K562 (cell line): ENCODE measurements around the gene FOXJ3. TPM values are rescaled to one million over a fixed set of nuclear protein-coding genes. Genes with fewer than 3 reads are reported as not detected.

Experiments used
- ATAC-seq: fragments of 200-7000 bp; cut with Tn5 transposase; 3 replicates; pipeline ENCODE4 v1.9.1; 2020; ENCODE audit warnings: moderate library complexity
- BruUV-seq: library from RNA; stranded (reverse); fragments of 400-500 nt; replicated peaks from 2 replicates; lab custom pipeline; 2021; lab: Mats Ljungman, UMichigan
- CTCF ChIA-PET: fragments of 300-600 bp; formaldehyde crosslinking; extraction: SDS; loops from one replicate; lab custom pipeline; 2021; ENCODE audit warnings: low intra/inter-chr PET ratio; lab: Yijun Ruan, JAX
- POLR2A ChIA-PET: fragments of 300-600, 350-650 bp; sonication (Branson Sonifier 250); formaldehyde crosslinking; extraction: SDS; loops from one replicate; lab custom pipeline; 2021; ENCODE audit warnings: antibody characterized with exemption, inconsistent platforms; lab: Yijun Ruan, JAX
- DNase-seq, 4 experiments: peaks; one replicate each; pipeline versions ENCODE4 v3.0.0 to v3.0.0-alpha.2; 2011 to 2018; ENCODE audit warnings: low spot score in 3 of 4, mixed read lengths in 3 of 4; ENCODE audit errors: extremely low read depth in 1 of 4
- FAIRE-seq: peaks from 2 replicates; lab custom pipeline; 2011; peaks lifted over from hg19 to GRCh38; lab: Jason Lieb, UNC
- H2AFZ ChIP-seq: 2 replicates; pipeline ENCODE4 v1.6.0; 2011; ENCODE audit warnings: low read depth, low read length, control low read depth, inconsistent platforms
- H3K27ac ChIP-seq: fragments of 200-600 bp; 3 replicates; pipeline ENCODE4 v1.8.0; 2011; ENCODE audit warnings: low read depth, mild to moderate bottlenecking, control low read depth, inconsistent platforms, low read length, moderate library complexity, mixed read lengths; ENCODE audit errors: extremely low read depth
- H3K27me3 ChIP-seq, 2 experiments: fragments of 300-600 bp in 1 of 2; 2 replicates in 1 of 2; 3 replicates in 1 of 2; pipeline versions ENCODE4 v1.6.0 to v1.8.0; 2011; ENCODE audit warnings: inconsistent platforms in 2 of 2, low read length in 2 of 2, mild to moderate bottlenecking in 1 of 2, mixed read lengths in 1 of 2, moderate library complexity in 1 of 2; ENCODE audit not compliant: control insufficient read depth in 2 of 2, insufficient read depth in 2 of 2
- H3K36me3 ChIP-seq: fragments of 300-600 bp; 3 replicates; pipeline ENCODE4 v1.8.0; 2011; ENCODE audit warnings: mild to moderate bottlenecking, low read length, inconsistent platforms; ENCODE audit not compliant: control insufficient read depth, insufficient read depth
- H3K4me1 ChIP-seq, 2 experiments: fragments of 200-600 bp in 1 of 2; replicated peaks in 1 of 2; 2 replicates in 1 of 2; 3 replicates in 1 of 2; pipeline versions ENCODE4 v1.5.1 to v1.8.0; 2011; ENCODE audit warnings: inconsistent platforms in 2 of 2, low read length in 2 of 2, mild to moderate bottlenecking in 1 of 2, mixed read lengths in 1 of 2, moderate library complexity in 1 of 2; ENCODE audit not compliant: control insufficient read depth in 2 of 2, insufficient read depth in 2 of 2
- H3K4me2 ChIP-seq: 2 replicates; pipeline ENCODE4 v1.6.1; 2011; ENCODE audit warnings: low read length, control low read depth, inconsistent platforms, mixed read lengths; ENCODE audit not compliant: insufficient read depth
- H3K4me3 ChIP-seq: fragments of 200-600 bp; sonication (generic), shearing (Covaris generic); 2 replicates; pipeline ENCODE4 v1.5.1; 2016; ENCODE audit warnings: control low read depth, inconsistent platforms
- H3K79me2 ChIP-seq: fragments of 200-600 bp; 3 replicates; pipeline ENCODE4 v1.8.0; 2011; ENCODE audit warnings: low read length, inconsistent platforms; ENCODE audit not compliant: control insufficient read depth, insufficient read depth
- H3K9ac ChIP-seq, 2 experiments: 2 replicates each; pipeline versions ENCODE4 v1.6.0 to v1.6.1; 2011; ENCODE audit warnings: low read depth in 2 of 2, low read length in 2 of 2, control low read depth in 1 of 2, inconsistent platforms in 1 of 2, mild to moderate bottlenecking in 1 of 2, mixed read lengths in 1 of 2; ENCODE audit not compliant: insufficient read depth in 1 of 2
- H3K9me1 ChIP-seq: one replicate; pipeline ENCODE4 v1.6.0; 2011; ENCODE audit warnings: inconsistent platforms, mild to moderate bottlenecking, low read length, moderate library complexity; ENCODE audit not compliant: control insufficient read depth, insufficient read depth
- H3K9me3 ChIP-seq: replicated peaks from 2 replicates; pipeline ENCODE4 v1.5.1; 2011; ENCODE audit warnings: low read depth, low read length, inconsistent platforms; ENCODE audit not compliant: control insufficient read depth, insufficient read depth
- H4K20me1 ChIP-seq: replicated peaks from 2 replicates; pipeline ENCODE4 v1.6.1; 2011; ENCODE audit warnings: low read length, inconsistent platforms, mixed read lengths; ENCODE audit not compliant: control insufficient read depth, insufficient read depth
- FOXK2 ChIP-seq, 2 experiments: fragments of 450-650 bp; IDR thresholded peaks in 1 of 2; conservative IDR thresholded peaks in 1 of 2; 2 replicates each; pipeline ENCODE4 v1.6.1; 2016; ENCODE audit warnings: low read depth in 2 of 2, mild to moderate bottlenecking in 1 of 2
- FOXM1 ChIP-seq, 2 experiments: fragments of 450-650 bp in 1 of 2; sonication (generic) in 1 of 2; formaldehyde crosslinking in 1 of 2; IDR thresholded peaks; 2 replicates each; pipeline versions ENCODE4 v1.6.1 to v1.9.0; 2017 to 2022; ENCODE audit warnings: low read depth in 2 of 2, mild to moderate bottlenecking in 2 of 2, missing genetic modification reagents in 1 of 2, moderate library complexity in 1 of 2
- RBM22 ChIP-seq: fragments of 200-400 bp; formaldehyde crosslinking; IDR thresholded peaks from 2 replicates; pipeline ENCODE4 v1.6.1; 2018; ENCODE audit warnings: low read length, low read depth; ENCODE audit not compliant: poor library complexity, severe bottlenecking
- ZNF282 ChIP-seq: sonication (generic); formaldehyde crosslinking; IDR thresholded peaks from 2 replicates; pipeline ENCODE4 v1.8.1; 2023; ENCODE audit warnings: missing genetic modification reagents
- ZNF77 ChIP-seq: fragments of 250-450 bp; sonication (Bioruptor Pico); IDR thresholded peaks from 2 replicates; pipeline ENCODE4 v1.5.0; 2020
- WGBS: fragments of 100-300 bp; shearing (Covaris generic); methylation state at CpG from one replicate; pipeline ENCODE4 v1.1.6; 2016; ENCODE audit warnings: low coverage, mixed read lengths; ENCODE audit not compliant: insufficient coverage; ENCODE audit errors: missing lambda C conversion rate; 5-methylcytosine and 5-hydroxymethylcytosine counted together
- in situ Hi-C: fragments of 300-500 bp; cut with MboI; formaldehyde crosslinking; loops from 4 replicates; pipeline ENCODE4 v1.15.0; 2018; ENCODE audit warnings: inconsistent platforms, mixed read lengths
- intact Hi-C: fragments of 100-400 bp; cut with micrococcal nuclease; formaldehyde crosslinking; loops from 2 replicates; pipeline ENCODE4 v1.14.2; 2022
- polyA plus RNA-seq, 8 experiments: library from polyadenylated mRNA; depleted of rRNA in 4 of 8; stranded (reverse) in 5 of 8; unstranded in 3 of 8; fragments of >200 nt; fragmentation: Nextera tagmentation in 2 of 8; fragmentation: Illumina TruSeq in 1 of 8; extraction: Ambion mirVana in 2 of 8; extraction: Trizol in 1 of 8; gene quantifications; 2 replicates each; pipeline versions ENCODE4 v1.2.1 to v1.2.3, GENCODE V29; 2011 to 2014; ENCODE audit warnings: inconsistent platforms in 1 of 8, missing spikeins in 1 of 8
- total RNA-seq, 7 experiments: library from RNA; depleted of rRNA in 6 of 7; stranded (reverse); fragments of >200 nt in 6 of 7; fragmentation: Illumina TruSeq in 2 of 7; extraction: Trizol in 2 of 7; gene quantifications; 2 replicates each; pipeline versions ENCODE4 v1.2.1 to v1.2.3, GENCODE V29; 2011 to 2021; ENCODE audit warnings: low replicate concordance in 1 of 7
- TF ChIP-seq, protein P1 (sequence below): fragments of 150-350 bp; conservative IDR thresholded peaks from 2 replicates; pipeline ENCODE4 v1.6.1; 2014; ENCODE audit warnings: low read length
- TF ChIP-seq, protein P2 (sequence below): fragments of 250-450 bp; sonication (Bioruptor Pico); IDR thresholded peaks from 2 replicates; pipeline ENCODE4 v1.5.0; 2021
- TF ChIP-seq, protein P3 (sequence below): fragments of 250-450 bp; sonication (Bioruptor Pico); IDR thresholded peaks from 2 replicates; pipeline ENCODE4 v1.4.0; 2020

FOXJ3 gene
- total and polyA plus RNA-seq, 9 of the 15 experiments (the other 6 are each of a cell fraction or from before 2014, with no cell fraction given): 8.7 to 35.3 (median 23.4) TPM

DNA sequence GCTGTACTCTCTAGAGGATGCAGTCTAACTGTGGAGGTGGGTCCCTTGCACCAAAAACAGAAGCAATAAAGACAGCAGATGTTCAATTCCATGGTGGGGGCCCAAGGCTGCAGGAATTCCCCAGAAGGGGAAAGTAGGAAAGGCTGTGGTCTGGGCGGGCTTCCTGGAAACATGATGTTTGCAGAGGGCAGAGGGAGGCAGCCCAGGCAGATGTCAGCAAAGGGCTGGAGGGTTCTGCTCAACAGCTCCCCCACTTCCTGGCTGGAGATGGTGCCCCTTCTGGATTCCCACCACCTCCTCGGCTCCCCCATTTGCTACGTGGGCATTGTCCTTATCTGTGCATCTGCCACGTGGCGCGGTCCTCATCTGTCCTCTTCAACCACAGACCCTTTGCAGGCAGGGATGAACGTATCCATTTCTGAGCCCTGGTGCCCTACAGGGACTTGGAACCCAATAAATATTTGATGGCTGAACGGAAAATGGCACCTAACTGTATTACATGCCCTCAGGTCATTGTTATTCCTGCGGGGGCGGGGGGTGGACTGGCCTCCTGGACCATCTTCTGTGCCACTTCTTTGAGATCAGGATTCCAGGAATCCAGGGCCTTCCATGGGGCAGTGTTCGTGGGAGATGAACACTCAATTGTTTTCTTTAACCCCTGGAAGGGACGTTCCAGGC lies 190.2 kb downstream of the FOXJ3 start (continued):
- TF ChIP-seq ZNF77 (CRISPR knock-in tag) (no peak), FOXM1 (IDR thresholded peaks at IDR 0.05; ENCODE audit: low read depth) (no peak), FOXM1 (CRISPR knock-in tag; IDR thresholded peaks at IDR 0.05; ENCODE audit: low read depth) (no peak)

DNA sequence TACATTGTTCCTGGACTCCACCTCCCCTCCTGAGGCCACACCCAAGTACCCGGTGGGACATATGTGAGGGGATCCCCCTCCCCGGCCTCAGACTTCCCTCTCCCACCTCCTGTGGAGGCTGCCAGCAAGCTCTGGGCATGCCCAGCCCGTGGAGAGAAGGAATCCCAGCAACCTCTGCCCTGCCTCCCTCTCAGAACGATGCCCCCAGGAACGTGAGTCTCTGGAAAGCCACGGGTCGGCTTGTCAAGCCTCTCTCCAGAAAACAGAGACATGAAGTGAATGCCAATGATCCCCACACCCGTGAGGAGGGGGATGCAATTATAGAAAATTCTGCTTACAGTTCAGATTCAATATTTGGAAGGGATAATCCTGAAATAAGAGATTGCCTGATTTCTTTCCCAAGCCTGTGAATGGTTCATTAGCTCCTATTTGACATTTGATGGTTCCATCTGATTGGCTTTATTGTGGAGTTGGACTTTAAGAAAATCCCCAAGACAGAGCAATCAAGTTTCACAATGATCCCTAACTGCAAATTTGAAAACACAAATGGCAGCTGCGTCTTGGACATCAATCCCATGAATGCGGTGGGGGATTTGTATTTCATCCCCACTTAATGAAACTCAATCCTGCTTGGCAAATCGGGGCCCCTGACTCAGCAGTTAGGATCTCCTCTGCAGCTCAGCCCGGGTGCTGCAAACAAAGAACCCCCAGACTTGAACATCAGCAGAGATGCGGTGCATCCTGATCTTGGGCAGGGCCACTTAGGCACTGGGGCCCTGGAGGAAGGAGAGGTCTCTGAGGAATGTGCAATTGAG lies 190.9 kb downstream of the FOXJ3 start:
- Histone ChIP-seq H3K9me1 (no peaks in the 10 kb centered on the region), H3K36me3 (no peaks in the 10 kb centered on the region), H3K9me3 (no peaks in the 10 kb centered on the region), H3K4me1 (peaks cover 0 to 4% of the 10 kb centered on the region in 2 experiments; a peak in 1 of 5 replicates), H3K4me2 (no peak overlapping the region), H3K9ac (no peak overlapping the region), H3K27ac (no peak overlapping the region), H4K20me1 (peaks cover 11% of the 10 kb centered on the region), H2AFZ (no peak overlapping the region), H3K4me3 (no peak overlapping the region), H3K27me3 (peaks cover 21 to 56% of the 10 kb centered on the region in 2 experiments), H3K79me2 (no peaks in the 10 kb centered on the region)
- CTCF ChIA-PET: no interaction called here
- no TSS peak for BruUV-seq
- intact Hi-C loops: loop anchor here (10.0 kb wide), 1 partner anchor 591 kb away; no protein-coding TSS in a partner anchor
- FAIRE-seq (no peak), DNase-seq (no peak), ATAC-seq (no peak)
- 1% methylated on average over 13 of the region's 13 CpGs for WGBS
- in situ Hi-C loops: loop anchor here (5.0 to 25.0 kb wide), 3 partner anchors 332 to 588 kb away; no protein-coding TSS in a partner anchor
- POLR2A ChIA-PET: no interaction called here
- TF ChIP-seq, protein P1, sequence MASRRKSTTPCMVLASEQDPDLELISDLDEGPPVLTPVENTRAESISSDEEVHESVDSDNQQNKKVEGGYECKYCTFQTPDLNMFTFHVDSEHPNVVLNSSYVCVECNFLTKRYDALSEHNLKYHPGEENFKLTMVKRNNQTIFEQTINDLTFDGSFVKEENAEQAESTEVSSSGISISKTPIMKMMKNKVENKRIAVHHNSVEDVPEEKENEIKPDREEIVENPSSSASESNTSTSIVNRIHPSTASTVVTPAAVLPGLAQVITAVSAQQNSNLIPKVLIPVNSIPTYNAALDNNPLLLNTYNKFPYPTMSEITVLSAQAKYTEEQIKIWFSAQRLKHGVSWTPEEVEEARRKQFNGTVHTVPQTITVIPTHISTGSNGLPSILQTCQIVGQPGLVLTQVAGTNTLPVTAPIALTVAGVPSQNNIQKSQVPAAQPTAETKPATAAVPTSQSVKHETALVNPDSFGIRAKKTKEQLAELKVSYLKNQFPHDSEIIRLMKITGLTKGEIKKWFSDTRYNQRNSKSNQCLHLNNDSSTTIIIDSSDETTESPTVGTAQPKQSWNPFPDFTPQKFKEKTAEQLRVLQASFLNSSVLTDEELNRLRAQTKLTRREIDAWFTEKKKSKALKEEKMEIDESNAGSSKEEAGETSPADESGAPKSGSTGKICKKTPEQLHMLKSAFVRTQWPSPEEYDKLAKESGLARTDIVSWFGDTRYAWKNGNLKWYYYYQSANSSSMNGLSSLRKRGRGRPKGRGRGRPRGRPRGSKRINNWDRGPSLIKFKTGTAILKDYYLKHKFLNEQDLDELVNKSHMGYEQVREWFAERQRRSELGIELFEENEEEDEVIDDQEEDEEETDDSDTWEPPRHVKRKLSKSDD: no peak
- TF ChIP-seq RBM22 (no peak), ZNF282 (CRISPR knock-in tag) (no peak), FOXK2 (conservative IDR thresholded peaks at IDR 0.05 in 1 of 2, IDR thresholded peaks at IDR 0.05 in 1 of 2; ENCODE audit: low read depth in 2 of 2) (no peak), ZNF77 (CRISPR knock-in tag) (no peak)
- TF ChIP-seq, protein P2, sequence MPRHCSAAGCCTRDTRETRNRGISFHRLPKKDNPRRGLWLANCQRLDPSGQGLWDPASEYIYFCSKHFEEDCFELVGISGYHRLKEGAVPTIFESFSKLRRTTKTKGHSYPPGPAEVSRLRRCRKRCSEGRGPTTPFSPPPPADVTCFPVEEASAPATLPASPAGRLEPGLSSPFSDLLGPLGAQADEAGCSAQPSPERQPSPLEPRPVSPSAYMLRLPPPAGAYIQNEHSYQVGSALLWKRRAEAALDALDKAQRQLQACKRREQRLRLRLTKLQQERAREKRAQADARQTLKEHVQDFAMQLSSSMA (CRISPR knock-in tag): no peak
- TF ChIP-seq, protein P3, sequence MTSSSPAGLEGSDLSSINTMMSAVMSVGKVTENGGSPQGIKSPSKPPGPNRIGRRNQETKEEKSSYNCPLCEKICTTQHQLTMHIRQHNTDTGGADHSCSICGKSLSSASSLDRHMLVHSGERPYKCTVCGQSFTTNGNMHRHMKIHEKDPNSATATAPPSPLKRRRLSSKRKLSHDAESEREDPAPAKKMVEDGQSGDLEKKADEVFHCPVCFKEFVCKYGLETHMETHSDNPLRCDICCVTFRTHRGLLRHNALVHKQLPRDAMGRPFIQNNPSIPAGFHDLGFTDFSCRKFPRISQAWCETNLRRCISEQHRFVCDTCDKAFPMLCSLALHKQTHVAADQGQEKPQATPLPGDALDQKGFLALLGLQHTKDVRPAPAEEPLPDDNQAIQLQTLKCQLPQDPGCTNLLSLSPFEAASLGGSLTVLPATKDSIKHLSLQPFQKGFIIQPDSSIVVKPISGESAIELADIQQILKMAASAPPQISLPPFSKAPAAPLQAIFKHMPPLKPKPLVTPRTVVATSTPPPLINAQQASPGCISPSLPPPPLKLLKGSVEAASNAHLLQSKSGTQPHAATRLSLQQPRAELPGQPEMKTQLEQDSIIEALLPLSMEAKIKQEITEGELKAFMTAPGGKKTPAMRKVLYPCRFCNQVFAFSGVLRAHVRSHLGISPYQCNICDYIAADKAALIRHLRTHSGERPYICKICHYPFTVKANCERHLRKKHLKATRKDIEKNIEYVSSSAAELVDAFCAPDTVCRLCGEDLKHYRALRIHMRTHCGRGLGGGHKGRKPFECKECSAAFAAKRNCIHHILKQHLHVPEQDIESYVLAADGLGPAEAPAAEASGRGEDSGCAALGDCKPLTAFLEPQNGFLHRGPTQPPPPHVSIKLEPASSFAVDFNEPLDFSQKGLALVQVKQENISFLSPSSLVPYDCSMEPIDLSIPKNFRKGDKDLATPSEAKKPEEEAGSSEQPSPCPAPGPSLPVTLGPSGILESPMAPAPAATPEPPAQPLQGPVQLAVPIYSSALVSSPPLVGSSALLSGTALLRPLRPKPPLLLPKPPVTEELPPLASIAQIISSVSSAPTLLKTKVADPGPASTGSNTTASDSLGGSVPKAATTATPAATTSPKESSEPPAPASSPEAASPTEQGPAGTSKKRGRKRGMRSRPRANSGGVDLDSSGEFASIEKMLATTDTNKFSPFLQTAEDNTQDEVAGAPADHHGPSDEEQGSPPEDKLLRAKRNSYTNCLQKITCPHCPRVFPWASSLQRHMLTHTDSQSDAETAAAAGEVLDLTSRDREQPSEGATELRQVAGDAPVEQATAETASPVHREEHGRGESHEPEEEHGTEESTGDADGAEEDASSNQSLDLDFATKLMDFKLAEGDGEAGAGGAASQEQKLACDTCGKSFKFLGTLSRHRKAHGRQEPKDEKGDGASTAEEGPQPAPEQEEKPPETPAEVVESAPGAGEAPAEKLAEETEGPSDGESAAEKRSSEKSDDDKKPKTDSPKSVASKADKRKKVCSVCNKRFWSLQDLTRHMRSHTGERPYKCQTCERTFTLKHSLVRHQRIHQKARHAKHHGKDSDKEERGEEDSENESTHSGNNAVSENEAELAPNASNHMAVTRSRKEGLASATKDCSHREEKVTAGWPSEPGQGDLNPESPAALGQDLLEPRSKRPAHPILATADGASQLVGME: no peak
